Endothelial cell of umbilical vein (primary cell): ENCODE measurements around the gene LGALS1. TPM values are rescaled to one million over a fixed set of nuclear protein-coding genes. Genes with fewer than 3 reads are reported as not detected.

Experiments used
- BruUV-seq: library from RNA; stranded (reverse); fragments of 400-500 nt; replicated peaks from 2 replicates; lab custom pipeline; 2021; lab: Mats Ljungman, UMichigan
- CTCF ChIA-PET: fragments of 300-600, 350-600 bp; sonication (Branson Sonifier 250); formaldehyde crosslinking; loops from one replicate; lab custom pipeline; 2021; ENCODE audit warnings: antibody characterized with exemption, inconsistent platforms; lab: Charles Lee
- POLR2A ChIA-PET: fragments of 300-600, 350-600 bp; sonication (Branson Sonifier 250); formaldehyde crosslinking; loops from one replicate; lab custom pipeline; 2021; ENCODE audit warnings: antibody characterized with exemption, inconsistent platforms; lab: Charles Lee
- DNase-seq: peaks from one replicate; pipeline ENCODE4 v3.0.0-alpha.2; 2011; ENCODE audit warnings: low read depth, low spot score
- FAIRE-seq: peaks from 2 replicates; lab custom pipeline; 2011; peaks lifted over from hg19 to GRCh38; lab: Jason Lieb, UNC
- H2AFZ ChIP-seq: 2 replicates; pipeline ENCODE4 v1.6.0; 2012; ENCODE audit warnings: low read depth, low read length, control low read depth, inconsistent platforms
- H3K27ac ChIP-seq: 2 replicates; pipeline ENCODE4 v1.5.1; 2011; ENCODE audit warnings: low read depth, mild to moderate bottlenecking, control low read depth, low read length, moderate library complexity; ENCODE audit not compliant: insufficient read depth
- H3K27me3 ChIP-seq, 2 experiments: 2 replicates each; pipeline versions ENCODE4 v1.6.0 to v1.6.1; 2011; ENCODE audit warnings: low read length in 2 of 2, mixed read lengths in 1 of 2; ENCODE audit not compliant: control insufficient read depth in 2 of 2, insufficient read depth in 2 of 2
- H3K36me3 ChIP-seq, 2 experiments: 2 replicates in 1 of 2; 3 replicates in 1 of 2; pipeline ENCODE4 v1.5.1; 2011; ENCODE audit warnings: low read length in 2 of 2, mild to moderate bottlenecking in 1 of 2, moderate library complexity in 1 of 2; ENCODE audit not compliant: control insufficient read depth in 2 of 2, insufficient read depth in 2 of 2; ENCODE audit errors: extremely low read depth in 1 of 2
- H3K4me1 ChIP-seq: 3 replicates; pipeline ENCODE4 v1.5.1; 2011; ENCODE audit warnings: mild to moderate bottlenecking, low read length; ENCODE audit not compliant: control insufficient read depth, insufficient read depth; ENCODE audit errors: extremely low read depth
- H3K4me2 ChIP-seq: 2 replicates; pipeline ENCODE4 v1.6.1; 2011; ENCODE audit warnings: low read length, control low read depth, mixed read lengths; ENCODE audit not compliant: insufficient read depth
- H3K4me3 ChIP-seq, 3 experiments: fragments of 200-600 bp in 1 of 3; sonication (generic), shearing (Covaris generic) in 1 of 3; replicated peaks in 1 of 3; 2 replicates each; pipeline ENCODE4 v1.5.1; 2011 to 2016; ENCODE audit warnings: control low read depth in 3 of 3, low read length in 3 of 3, mild to moderate bottlenecking in 2 of 3, inconsistent platforms in 1 of 3, low read depth in 1 of 3, moderate library complexity in 1 of 3; ENCODE audit not compliant: insufficient read depth in 1 of 3
- H3K79me2 ChIP-seq: 2 replicates; pipeline ENCODE4 v1.6.0; 2012; ENCODE audit warnings: low read length, inconsistent platforms; ENCODE audit not compliant: control insufficient read depth, insufficient read depth
- H3K9ac ChIP-seq: replicated peaks from 2 replicates; pipeline ENCODE3; 2011; ENCODE audit warnings: low read length, control low read depth; ENCODE audit not compliant: insufficient read depth; ENCODE audit errors: extremely low read depth
- H3K9me1 ChIP-seq: replicated peaks from 3 replicates; pipeline ENCODE4 v1.6.0; 2011; ENCODE audit warnings: mild to moderate bottlenecking, low read length; ENCODE audit not compliant: control insufficient read depth, insufficient read depth; ENCODE audit errors: extremely low read depth
- H3K9me3 ChIP-seq: replicated peaks from 2 replicates; pipeline ENCODE4 v1.5.1; 2012; ENCODE audit warnings: low read length, inconsistent platforms; ENCODE audit not compliant: control insufficient read depth, insufficient read depth
- H4K20me1 ChIP-seq: replicated peaks from 2 replicates; pipeline ENCODE3; 2011; ENCODE audit warnings: mild to moderate bottlenecking, low read length; ENCODE audit not compliant: control insufficient read depth, insufficient read depth; ENCODE audit errors: extremely low read depth
- CTCF ChIP-seq, 2 donors: IDR thresholded peaks; 1 replicate in 1 of 2; 2 replicates in 1 of 2; pipeline ENCODE4 v1.5.1; 2011; ENCODE audit warnings: low read length in 2 of 2, mild to moderate bottlenecking in 2 of 2, moderate library complexity in 2 of 2, control low read depth in 1 of 2, inconsistent platforms in 1 of 2, low read depth in 1 of 2; ENCODE audit not compliant: insufficient read depth in 1 of 2; ENCODE audit errors: extremely low read depth in 1 of 2
- EZH2 ChIP-seq: IDR thresholded peaks from 2 replicates; pipeline ENCODE4 v1.6.1; 2012; ENCODE audit warnings: borderline replicate concordance, low read depth, mild to moderate bottlenecking, moderate library complexity, low read length, inconsistent platforms; ENCODE audit not compliant: severe bottlenecking
- FOS ChIP-seq: IDR thresholded peaks from 2 replicates; pipeline ENCODE4 v1.6.1; 2011; ENCODE audit warnings: mild to moderate bottlenecking, low read length, moderate library complexity, borderline replicate concordance; ENCODE audit not compliant: insufficient read depth
- GATA2 ChIP-seq: IDR thresholded peaks from 2 replicates; pipeline ENCODE4 v1.7.0; 2011; ENCODE audit warnings: low read depth, mild to moderate bottlenecking, moderate library complexity, mixed read lengths, low read length; ENCODE audit not compliant: insufficient read length, insufficient read depth
- JUN ChIP-seq: IDR thresholded peaks from 2 replicates; pipeline ENCODE4 v1.6.1; 2011; ENCODE audit warnings: borderline replicate concordance, low read depth; ENCODE audit not compliant: insufficient read length, insufficient read depth
- MAX ChIP-seq: IDR thresholded peaks from 2 replicates; pipeline ENCODE4 v1.6.1; 2011; ENCODE audit not compliant: insufficient read depth, insufficient read length
- MYC ChIP-seq: IDR thresholded peaks from one replicate; pipeline ENCODE4 v1.6.1; 2011; ENCODE audit warnings: mild to moderate bottlenecking, low read depth, low read length
- POLR2A ChIP-seq: IDR thresholded peaks from 2 replicates; pipeline ENCODE4 v1.6.1; 2012; ENCODE audit warnings: low read depth, mild to moderate bottlenecking, control low read depth, low read length
- POLR2AphosphoS5 ChIP-seq: IDR thresholded peaks from 2 replicates; pipeline ENCODE4 v1.6.1; 2012; ENCODE audit warnings: low read depth, mild to moderate bottlenecking, control low read depth, low read length, moderate library complexity; ENCODE audit not compliant: insufficient read depth
- dilution Hi-C: fragments of 300-500 bp; cut with MboI; formaldehyde crosslinking; loops from one replicate; pipeline ENCODE4 v1.15.0; 2019; ENCODE audit warnings: low sequenced_read_pairs; ENCODE audit not compliant: extremely low pct_ligation_motif_present
- intact Hi-C: fragments of 100-400 bp; cut with micrococcal nuclease; formaldehyde crosslinking; loops from one replicate; pipeline ENCODE4 v1.10.0; 2022
- polyA plus RNA-seq, 4 experiments: library from polyadenylated mRNA; depleted of rRNA in 3 of 4; stranded (reverse) in 3 of 4; unstranded in 1 of 4; fragments of >200 nt; gene quantifications; 2 replicates each; pipeline versions ENCODE4 v1.2.1 to v1.2.3, GENCODE V29; 2011 to 2012; ENCODE audit warnings: missing spikeins in 1 of 4
- total RNA-seq: library from RNA; stranded (reverse); gene quantifications from 2 replicates; pipeline ENCODE4 v1.2.3, GENCODE V29; 2021

The LGALS1 gene
- total and polyA plus RNA-seq, 2 donors (not counting 3 experiments of a cell fraction or from before 2014, with no cell fraction given) = 2,698 to 13,642 TPM

GRCh38 chr22:37669586-37669985, 5.8 kb upstream of the LGALS1 start:
- peaks cover 0 to 10% of the 10 kb centered on the region in 2 experiments for H3K36me3 ChIP-seq
- H4K20me1 ChIP-seq = no peaks in the 10 kb centered on the region
- intact Hi-C loops (no loop called here), dilution Hi-C loops (no loop called here)
- no peak overlapping the region for H2AFZ ChIP-seq
- H3K9ac ChIP-seq = no peak overlapping the region
- no peak overlapping the region for H3K4me2 ChIP-seq
- H3K79me2 ChIP-seq = no peaks in the 10 kb centered on the region
- DNase-seq (no peak), FAIRE-seq (no peak)
- ChIA-PET POLR2A (no interaction called here), CTCF (interaction anchor here (0.9 to 3.7 kb wide), 2 partner anchors 8 to 26 kb away, joined by 4 to 20 read pairs; no protein-coding TSS in a partner anchor)
- TF ChIP-seq JUN (no peak), POLR2AphosphoS5 (no peak), POLR2A (no peak), FOS (no peak), EZH2 (no peak), GATA2 (no peak), MYC (no peak), MAX (no peak), CTCF (IDR thresholded peaks at IDR 0.05; ENCODE audit: extremely low read depth in 1 of 2, insufficient read depth in 1 of 2, low read depth in 1 of 2, low read length in 2 of 2) (no peak)
- no peaks in the 10 kb centered on the region for H3K9me1 ChIP-seq
- H3K4me1 ChIP-seq = no peaks in the 10 kb centered on the region
- H3K27ac ChIP-seq = no peak overlapping the region
- BruUV-seq = no TSS peak
- no peaks in the 10 kb centered on the region for H3K9me3 ChIP-seq
- no peak overlapping the region for H3K4me3 ChIP-seq
- H3K27me3 ChIP-seq = no peaks in the 10 kb centered on the region
